Panc1 (cell line): ENCODE results near the gene SYT4. TPM values are rescaled to one million over a fixed set of nuclear protein-coding genes. Genes with fewer than 3 reads are reported as not detected.

ENCODE experiments used
- ATAC-seq: fragments of 200-7000 bp; cut with Tn5 transposase; 2 replicates; pipeline ENCODE4 v1.9.1; 2020; ENCODE audit warnings: mild to moderate bottlenecking, moderate library complexity
- BruUV-seq: library from RNA; stranded (reverse); fragments of 400-500 nt; replicated peaks from 2 replicates; lab custom pipeline; 2021; lab: Mats Ljungman, UMichigan
- CTCF ChIA-PET: fragments of 300-600 bp; sonication (Branson Sonifier 250); formaldehyde crosslinking; loops from one replicate; lab custom pipeline; 2022; ENCODE audit warnings: antibody characterized with exemption; lab: Charles Lee
- POLR2A ChIA-PET: fragments of 300-600 bp; sonication (Branson Sonifier 250); formaldehyde crosslinking; loops from one replicate; lab custom pipeline; 2022; ENCODE audit warnings: antibody characterized with exemption; lab: Charles Lee
- DNase-seq: peaks from one replicate; pipeline ENCODE4 v3.0.0-alpha.2; 2010; ENCODE audit warnings: low read depth, low spot score
- H3K27ac ChIP-seq: 2 replicates; pipeline ENCODE4 v1.5.1; 2011; ENCODE audit warnings: mild to moderate bottlenecking, low read length, inconsistent platforms
- H3K27me3 ChIP-seq: fragments of 200-500 bp; sonication (Bioruptor generic); 2 replicates; pipeline ENCODE4 v1.6.0; 2014; ENCODE audit warnings: low read length, inconsistent platforms; ENCODE audit not compliant: control insufficient read depth, insufficient read depth
- H3K36me3 ChIP-seq: fragments of 200-500 bp; sonication (Bioruptor generic); 2 replicates; pipeline ENCODE4 v1.5.1; 2014; ENCODE audit warnings: inconsistent platforms, mild to moderate bottlenecking, low read length, moderate library complexity; ENCODE audit not compliant: control insufficient read depth, insufficient read depth
- H3K4me1 ChIP-seq: 2 replicates; pipeline ENCODE4 v1.5.1; 2011; ENCODE audit warnings: inconsistent platforms, mild to moderate bottlenecking, low read length, moderate library complexity; ENCODE audit not compliant: control insufficient read depth, insufficient read depth
- H3K4me3 ChIP-seq, 2 experiments: 2 replicates each; pipeline ENCODE4 v1.5.1; 2011 to 2012; ENCODE audit warnings: low read depth in 2 of 2, low read length in 2 of 2, mild to moderate bottlenecking in 2 of 2, inconsistent platforms in 1 of 2, moderate library complexity in 1 of 2
- H3K9me3 ChIP-seq: fragments of 200-500 bp; sonication (Bioruptor generic); 2 replicates; pipeline ENCODE4 v1.5.1; 2014; ENCODE audit warnings: low read depth, mild to moderate bottlenecking, inconsistent platforms, low read length, moderate library complexity; ENCODE audit not compliant: control insufficient read depth, insufficient read depth
- POLR2AphosphoS5 ChIP-seq: IDR thresholded peaks from 2 replicates; pipeline ENCODE4 v1.6.1; 2012; ENCODE audit warnings: mild to moderate bottlenecking, low read depth, low read length, moderate library complexity
- SIN3A ChIP-seq: IDR thresholded peaks from 2 replicates; pipeline ENCODE4 v1.6.1; 2012; ENCODE audit warnings: low read depth, mild to moderate bottlenecking, low read length, moderate library complexity, borderline replicate concordance; ENCODE audit not compliant: insufficient read depth
- TCF7L2 ChIP-seq: IDR thresholded peaks from 2 replicates; pipeline ENCODE4 v1.6.1; 2011; ENCODE audit warnings: mild to moderate bottlenecking, low read depth, low read length, inconsistent platforms
- in situ Hi-C: cut with HindIII; loops from 2 replicates; pipeline ENCODE4 v1.10.0; 2016; ENCODE audit warnings: low sequenced_read_pairs, low pct_unique_long_range_greater_than_20kb
- intact Hi-C: fragments of 100-400 bp; cut with micrococcal nuclease; formaldehyde crosslinking; loops from one replicate; pipeline ENCODE4 v1.10.0; 2022; ENCODE audit not compliant: unreplicated experiment
- total RNA-seq: library from RNA; stranded (reverse); gene quantifications from one replicate; pipeline ENCODE4 v1.2.1, GENCODE V29; 2021; ENCODE audit not compliant: unreplicated experiment
- TF ChIP-seq, protein P1 (sequence below): fragments of 450-650 bp; IDR thresholded peaks from 2 replicates; pipeline ENCODE4 v1.5.1; 2017; ENCODE audit warnings: mild to moderate bottlenecking
- TF ChIP-seq, protein P2 (sequence below), 2 experiments: IDR thresholded peaks; 2 replicates each; pipeline ENCODE4 v1.6.1; 2011 to 2012; ENCODE audit warnings: low read depth in 2 of 2, control low read depth in 1 of 2, low read length in 1 of 2, mild to moderate bottlenecking in 1 of 2, moderate library complexity in 1 of 2; ENCODE audit not compliant: insufficient read depth in 1 of 2

Gene SYT4
- total RNA-seq, 1 experiment from 2014 or later, result not detected

DNA sequence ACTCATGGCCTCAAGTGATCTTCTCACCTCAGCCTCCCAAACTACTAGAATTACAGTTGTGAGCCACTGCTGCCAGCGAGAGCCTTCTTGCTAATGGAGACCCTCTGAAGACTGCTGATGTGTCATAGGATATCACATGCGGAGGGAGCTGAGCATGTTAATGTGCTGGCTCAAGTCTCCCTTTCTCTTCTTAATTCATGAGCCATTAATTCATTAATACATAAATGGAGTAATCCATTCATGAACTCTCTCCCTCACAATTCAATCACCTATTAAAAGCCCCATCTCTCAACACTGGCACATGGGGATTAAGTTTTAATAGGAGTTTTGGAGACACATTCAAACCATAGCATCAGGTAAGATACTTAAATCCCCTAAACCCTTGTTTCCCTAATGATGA is 54.8 kb downstream of the SYT4 start:
- TF ChIP-seq SIN3A (no peak), TCF7L2 (no peak), POLR2AphosphoS5 (no peak)
- TF ChIP-seq, protein P1, sequence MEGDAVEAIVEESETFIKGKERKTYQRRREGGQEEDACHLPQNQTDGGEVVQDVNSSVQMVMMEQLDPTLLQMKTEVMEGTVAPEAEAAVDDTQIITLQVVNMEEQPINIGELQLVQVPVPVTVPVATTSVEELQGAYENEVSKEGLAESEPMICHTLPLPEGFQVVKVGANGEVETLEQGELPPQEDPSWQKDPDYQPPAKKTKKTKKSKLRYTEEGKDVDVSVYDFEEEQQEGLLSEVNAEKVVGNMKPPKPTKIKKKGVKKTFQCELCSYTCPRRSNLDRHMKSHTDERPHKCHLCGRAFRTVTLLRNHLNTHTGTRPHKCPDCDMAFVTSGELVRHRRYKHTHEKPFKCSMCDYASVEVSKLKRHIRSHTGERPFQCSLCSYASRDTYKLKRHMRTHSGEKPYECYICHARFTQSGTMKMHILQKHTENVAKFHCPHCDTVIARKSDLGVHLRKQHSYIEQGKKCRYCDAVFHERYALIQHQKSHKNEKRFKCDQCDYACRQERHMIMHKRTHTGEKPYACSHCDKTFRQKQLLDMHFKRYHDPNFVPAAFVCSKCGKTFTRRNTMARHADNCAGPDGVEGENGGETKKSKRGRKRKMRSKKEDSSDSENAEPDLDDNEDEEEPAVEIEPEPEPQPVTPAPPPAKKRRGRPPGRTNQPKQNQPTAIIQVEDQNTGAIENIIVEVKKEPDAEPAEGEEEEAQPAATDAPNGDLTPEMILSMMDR, result no peak
- TF ChIP-seq, protein P2, sequence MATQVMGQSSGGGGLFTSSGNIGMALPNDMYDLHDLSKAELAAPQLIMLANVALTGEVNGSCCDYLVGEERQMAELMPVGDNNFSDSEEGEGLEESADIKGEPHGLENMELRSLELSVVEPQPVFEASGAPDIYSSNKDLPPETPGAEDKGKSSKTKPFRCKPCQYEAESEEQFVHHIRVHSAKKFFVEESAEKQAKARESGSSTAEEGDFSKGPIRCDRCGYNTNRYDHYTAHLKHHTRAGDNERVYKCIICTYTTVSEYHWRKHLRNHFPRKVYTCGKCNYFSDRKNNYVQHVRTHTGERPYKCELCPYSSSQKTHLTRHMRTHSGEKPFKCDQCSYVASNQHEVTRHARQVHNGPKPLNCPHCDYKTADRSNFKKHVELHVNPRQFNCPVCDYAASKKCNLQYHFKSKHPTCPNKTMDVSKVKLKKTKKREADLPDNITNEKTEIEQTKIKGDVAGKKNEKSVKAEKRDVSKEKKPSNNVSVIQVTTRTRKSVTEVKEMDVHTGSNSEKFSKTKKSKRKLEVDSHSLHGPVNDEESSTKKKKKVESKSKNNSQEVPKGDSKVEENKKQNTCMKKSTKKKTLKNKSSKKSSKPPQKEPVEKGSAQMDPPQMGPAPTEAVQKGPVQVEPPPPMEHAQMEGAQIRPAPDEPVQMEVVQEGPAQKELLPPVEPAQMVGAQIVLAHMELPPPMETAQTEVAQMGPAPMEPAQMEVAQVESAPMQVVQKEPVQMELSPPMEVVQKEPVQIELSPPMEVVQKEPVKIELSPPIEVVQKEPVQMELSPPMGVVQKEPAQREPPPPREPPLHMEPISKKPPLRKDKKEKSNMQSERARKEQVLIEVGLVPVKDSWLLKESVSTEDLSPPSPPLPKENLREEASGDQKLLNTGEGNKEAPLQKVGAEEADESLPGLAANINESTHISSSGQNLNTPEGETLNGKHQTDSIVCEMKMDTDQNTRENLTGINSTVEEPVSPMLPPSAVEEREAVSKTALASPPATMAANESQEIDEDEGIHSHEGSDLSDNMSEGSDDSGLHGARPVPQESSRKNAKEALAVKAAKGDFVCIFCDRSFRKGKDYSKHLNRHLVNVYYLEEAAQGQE (IDR thresholded peaks at IDR 0.05; ENCODE audit: insufficient read depth in 1 of 2, low read depth in 2 of 2, low read length in 1 of 2), result no peak
- Histone ChIP-seq H3K4me3 (no peak overlapping the region), H3K9me3 (no peaks in the 10 kb centered on the region), H3K27me3 (no peaks in the 10 kb centered on the region), H3K36me3 (no peaks in the 10 kb centered on the region), H3K4me1 (no peaks in the 10 kb centered on the region), H3K27ac (no peak overlapping the region)
- intact Hi-C loops, result no loop called here
- DNase-seq, result no peak
- no TSS peak for BruUV-seq
- ChIA-PET CTCF (no interaction called here), POLR2A (no interaction called here)
- no peak for ATAC-seq
- in situ Hi-C loops, result no loop called here

DNA sequence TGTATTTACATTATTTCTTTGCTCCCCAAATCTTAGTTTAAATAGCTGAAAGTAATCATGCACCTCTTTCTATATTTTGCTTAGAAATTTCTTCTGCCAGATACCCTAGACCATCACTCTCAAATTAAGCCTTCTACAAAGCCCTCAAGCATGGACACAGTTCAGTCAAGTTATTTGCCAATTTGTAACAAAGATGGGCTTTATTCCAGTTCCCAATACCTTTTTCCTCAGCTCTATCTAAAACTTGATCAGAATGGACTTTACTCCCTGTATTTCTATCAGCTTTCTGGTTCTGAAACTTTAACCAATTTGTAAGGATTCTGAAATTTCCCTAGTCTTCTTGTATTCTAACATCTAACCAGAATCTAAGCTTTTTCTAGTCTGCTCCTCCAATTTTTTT is 56.6 kb downstream of the SYT4 start:
- no peaks in the 10 kb centered on the region for H3K9me3 ChIP-seq
- CTCF ChIA-PET, result no interaction called here
- in situ Hi-C loops, result no loop called here
- ATAC-seq (no peak), DNase-seq (no peak)
- no TSS peak for BruUV-seq
- H3K27ac ChIP-seq, result no peak overlapping the region
- H3K4me3 ChIP-seq, result no peak overlapping the region
- no peaks in the 10 kb centered on the region for H3K36me3 ChIP-seq
- H3K4me1 ChIP-seq, result no peaks in the 10 kb centered on the region
- H3K27me3 ChIP-seq, result no peaks in the 10 kb centered on the region
- intact Hi-C loops, result no loop called here
- POLR2A ChIA-PET, result no interaction called here
- no peak for TF ChIP-seq POLR2AphosphoS5
- TF ChIP-seq, protein P2 (IDR thresholded peaks at IDR 0.05; ENCODE audit: insufficient read depth in 1 of 2, low read depth in 2 of 2, low read length in 1 of 2), result no peak
- no peak for TF ChIP-seq SIN3A
- no peak for TF ChIP-seq TCF7L2
- TF ChIP-seq, protein P1, result no peak

Other genes starting within 250 kb of the SYT4 start
- not detected for gene RIT2, start 161.8 kb downstream of the SYT4 start, total RNA-seq